ENCODE data around the gene AIDA.
A peak's percentile ranks its signal among the peaks of the same experiment; 100 is the strongest.

Gene AIDA

DNA sequence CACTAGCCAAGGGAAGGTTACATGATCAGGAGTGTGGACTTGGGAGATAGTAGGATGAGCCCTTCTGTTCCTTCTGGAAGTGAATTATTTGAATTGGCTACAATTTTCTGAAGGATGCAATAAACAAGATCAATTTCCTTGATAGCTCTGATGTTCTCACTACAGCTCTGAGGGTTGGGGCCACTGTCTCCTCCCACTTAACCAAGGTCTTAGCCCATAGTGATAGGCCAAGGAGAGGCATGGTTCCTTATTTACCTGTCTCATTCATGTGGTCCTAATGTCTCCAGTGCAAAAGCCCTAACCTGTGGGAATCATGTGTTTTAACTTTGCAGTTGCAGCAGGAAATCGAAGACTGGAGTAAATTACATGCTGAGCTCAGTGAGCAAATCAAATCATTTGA, 59.6 kb downstream of the AIDA start:
- in situ Hi-C loops (cut with MboI; ENCODE audit: low pct_unique_long_range_greater_than_20kb, low sequenced_read_pairs, unreplicated experiment) = no loop called here
- DNase-seq (ENCODE audit: low spot score) = no peak
- TF ChIP-seq, protein P1, sequence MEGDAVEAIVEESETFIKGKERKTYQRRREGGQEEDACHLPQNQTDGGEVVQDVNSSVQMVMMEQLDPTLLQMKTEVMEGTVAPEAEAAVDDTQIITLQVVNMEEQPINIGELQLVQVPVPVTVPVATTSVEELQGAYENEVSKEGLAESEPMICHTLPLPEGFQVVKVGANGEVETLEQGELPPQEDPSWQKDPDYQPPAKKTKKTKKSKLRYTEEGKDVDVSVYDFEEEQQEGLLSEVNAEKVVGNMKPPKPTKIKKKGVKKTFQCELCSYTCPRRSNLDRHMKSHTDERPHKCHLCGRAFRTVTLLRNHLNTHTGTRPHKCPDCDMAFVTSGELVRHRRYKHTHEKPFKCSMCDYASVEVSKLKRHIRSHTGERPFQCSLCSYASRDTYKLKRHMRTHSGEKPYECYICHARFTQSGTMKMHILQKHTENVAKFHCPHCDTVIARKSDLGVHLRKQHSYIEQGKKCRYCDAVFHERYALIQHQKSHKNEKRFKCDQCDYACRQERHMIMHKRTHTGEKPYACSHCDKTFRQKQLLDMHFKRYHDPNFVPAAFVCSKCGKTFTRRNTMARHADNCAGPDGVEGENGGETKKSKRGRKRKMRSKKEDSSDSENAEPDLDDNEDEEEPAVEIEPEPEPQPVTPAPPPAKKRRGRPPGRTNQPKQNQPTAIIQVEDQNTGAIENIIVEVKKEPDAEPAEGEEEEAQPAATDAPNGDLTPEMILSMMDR (IDR thresholded peaks at IDR 0.05; ENCODE audit: extremely low read depth, insufficient read depth, missing control alignments) = no peak

GRCh38 chr1:222644636-222644980, 67.7 kb downstream of the AIDA start:
- DNase-seq (ENCODE audit: low spot score) = no peak
- TF ChIP-seq, protein P1 (IDR thresholded peaks at IDR 0.05; ENCODE audit: extremely low read depth, insufficient read depth, missing control alignments) = no peak
- in situ Hi-C loops (cut with MboI; ENCODE audit: low pct_unique_long_range_greater_than_20kb, low sequenced_read_pairs, unreplicated experiment) = no loop called here

GRCh38 chr1:222643938-222644635, 68.2 kb downstream of the AIDA start:
- TF ChIP-seq, protein P1 (IDR thresholded peaks at IDR 0.05; ENCODE audit: extremely low read depth, insufficient read depth, missing control alignments) = no peak
- in situ Hi-C loops (cut with MboI; ENCODE audit: low pct_unique_long_range_greater_than_20kb, low sequenced_read_pairs, unreplicated experiment) = no loop called here
- peak; percentile 86 for DNase-seq (ENCODE audit: low spot score)

GRCh38 chr1:222643606-222643937, 68.7 kb downstream of the AIDA start:
- in situ Hi-C loops (cut with MboI; ENCODE audit: low pct_unique_long_range_greater_than_20kb, low sequenced_read_pairs, unreplicated experiment) = no loop called here
- no peak for DNase-seq (ENCODE audit: low spot score)
- TF ChIP-seq, protein P1 (IDR thresholded peaks at IDR 0.05; ENCODE audit: extremely low read depth, insufficient read depth, missing control alignments) = no peak

DNA sequence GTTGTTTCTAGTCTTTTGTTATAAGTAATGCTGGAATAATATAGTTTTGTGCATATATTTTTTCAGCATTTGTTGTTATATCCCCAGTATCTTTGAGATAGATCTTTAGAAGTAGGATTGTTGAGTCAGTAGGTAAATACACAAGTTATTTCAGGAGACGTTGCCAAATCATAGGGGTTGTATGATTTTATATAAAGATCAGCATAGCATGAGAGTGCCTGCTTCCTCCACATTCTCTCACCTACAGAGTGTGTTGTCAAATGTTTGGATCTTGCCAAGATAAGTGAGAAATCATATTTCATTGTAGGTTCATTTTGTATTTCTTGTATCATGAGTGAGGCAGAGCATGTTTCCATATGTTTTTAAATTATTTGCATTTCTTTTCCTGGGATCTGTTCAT, 69.8 kb downstream of the AIDA start:
- in situ Hi-C loops (cut with MboI; ENCODE audit: low pct_unique_long_range_greater_than_20kb, low sequenced_read_pairs, unreplicated experiment) = no loop called here
- TF ChIP-seq, protein P1 (IDR thresholded peaks at IDR 0.05; ENCODE audit: extremely low read depth, insufficient read depth, missing control alignments) = no peak
- DNase-seq (ENCODE audit: low spot score) = no peak

GRCh38 chr1:222641269-222641948, 70.9 kb downstream of the AIDA start:
- TF ChIP-seq, protein P1 (IDR thresholded peaks at IDR 0.05; ENCODE audit: extremely low read depth, insufficient read depth, missing control alignments) = no peak
- DNase-seq (ENCODE audit: low spot score) = no peak
- in situ Hi-C loops (cut with MboI; ENCODE audit: low pct_unique_long_range_greater_than_20kb, low sequenced_read_pairs, unreplicated experiment) = no loop called here
